Neural cell (in vitro differentiated cells): ENCODE measurements around the gene NR2E1.

Experiments
- EP300 ChIP-seq: fragments of 450-650 bp; conservative IDR thresholded peaks from 2 replicates; pipeline ENCODE4 v1.6.1; 2014; ENCODE audit warnings: antibody characterized with exemption, mild to moderate bottlenecking, moderate library complexity; ENCODE audit not compliant: poor library complexity, severe bottlenecking
- EZH2 ChIP-seq: fragments of 200-600, 300-800 bp; shearing (Covaris generic), sonication (generic); IDR thresholded peaks from 2 replicates; pipeline ENCODE4 v1.6.1; 2014; ENCODE audit warnings: antibody characterized with exemption, low read length, borderline replicate concordance, mild to moderate bottlenecking; ENCODE audit not compliant: insufficient read depth, poor library complexity, severe bottlenecking
- POLR2AphosphoS5 ChIP-seq: IDR thresholded peaks from 2 replicates; pipeline ENCODE4 v1.6.1; 2012
- RAD21 ChIP-seq: fragments of 450-650 bp; conservative IDR thresholded peaks from 2 replicates; pipeline ENCODE4 v1.6.1; 2014; ENCODE audit warnings: antibody characterized with exemption, mild to moderate bottlenecking, moderate library complexity
- TF ChIP-seq, protein P1 (sequence below): fragments of 450-650 bp; IDR thresholded peaks from 2 replicates; pipeline ENCODE4 v1.5.1; 2014; ENCODE audit warnings: antibody characterized with exemption, mild to moderate bottlenecking, moderate library complexity; ENCODE audit not compliant: poor library complexity, severe bottlenecking
- TF ChIP-seq, protein P2 (sequence below): IDR thresholded peaks from 2 replicates; pipeline ENCODE4 v1.6.1; 2012; ENCODE audit warnings: borderline replicate concordance

DNA sequence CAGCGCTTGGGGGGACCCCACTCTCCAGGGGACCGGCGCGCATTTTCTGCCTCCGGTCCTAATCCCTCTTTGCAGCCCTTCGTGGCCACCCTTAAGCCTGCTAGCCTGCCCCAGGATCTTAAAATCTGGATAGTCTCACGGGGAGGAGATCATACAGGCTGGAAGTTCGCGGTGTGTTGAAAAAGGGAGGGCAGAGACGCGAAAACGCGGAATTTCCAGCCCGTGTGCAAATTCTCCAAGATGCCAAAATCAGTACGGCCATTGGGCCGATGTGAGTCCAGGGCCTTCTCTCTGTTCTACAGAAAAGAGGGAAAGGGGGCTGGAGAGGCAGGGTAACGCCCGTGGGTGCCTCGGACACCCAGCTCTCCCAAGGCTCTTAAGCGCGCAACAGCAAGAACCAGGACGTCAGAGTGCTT, 9.4 kb downstream of the NR2E1 start:
- TF ChIP-seq, protein P1, sequence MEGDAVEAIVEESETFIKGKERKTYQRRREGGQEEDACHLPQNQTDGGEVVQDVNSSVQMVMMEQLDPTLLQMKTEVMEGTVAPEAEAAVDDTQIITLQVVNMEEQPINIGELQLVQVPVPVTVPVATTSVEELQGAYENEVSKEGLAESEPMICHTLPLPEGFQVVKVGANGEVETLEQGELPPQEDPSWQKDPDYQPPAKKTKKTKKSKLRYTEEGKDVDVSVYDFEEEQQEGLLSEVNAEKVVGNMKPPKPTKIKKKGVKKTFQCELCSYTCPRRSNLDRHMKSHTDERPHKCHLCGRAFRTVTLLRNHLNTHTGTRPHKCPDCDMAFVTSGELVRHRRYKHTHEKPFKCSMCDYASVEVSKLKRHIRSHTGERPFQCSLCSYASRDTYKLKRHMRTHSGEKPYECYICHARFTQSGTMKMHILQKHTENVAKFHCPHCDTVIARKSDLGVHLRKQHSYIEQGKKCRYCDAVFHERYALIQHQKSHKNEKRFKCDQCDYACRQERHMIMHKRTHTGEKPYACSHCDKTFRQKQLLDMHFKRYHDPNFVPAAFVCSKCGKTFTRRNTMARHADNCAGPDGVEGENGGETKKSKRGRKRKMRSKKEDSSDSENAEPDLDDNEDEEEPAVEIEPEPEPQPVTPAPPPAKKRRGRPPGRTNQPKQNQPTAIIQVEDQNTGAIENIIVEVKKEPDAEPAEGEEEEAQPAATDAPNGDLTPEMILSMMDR: no peak
- TF ChIP-seq EZH2 (no peak), POLR2AphosphoS5 (no peak), EP300 (no peak), RAD21 (no peak)
- TF ChIP-seq, protein P2, sequence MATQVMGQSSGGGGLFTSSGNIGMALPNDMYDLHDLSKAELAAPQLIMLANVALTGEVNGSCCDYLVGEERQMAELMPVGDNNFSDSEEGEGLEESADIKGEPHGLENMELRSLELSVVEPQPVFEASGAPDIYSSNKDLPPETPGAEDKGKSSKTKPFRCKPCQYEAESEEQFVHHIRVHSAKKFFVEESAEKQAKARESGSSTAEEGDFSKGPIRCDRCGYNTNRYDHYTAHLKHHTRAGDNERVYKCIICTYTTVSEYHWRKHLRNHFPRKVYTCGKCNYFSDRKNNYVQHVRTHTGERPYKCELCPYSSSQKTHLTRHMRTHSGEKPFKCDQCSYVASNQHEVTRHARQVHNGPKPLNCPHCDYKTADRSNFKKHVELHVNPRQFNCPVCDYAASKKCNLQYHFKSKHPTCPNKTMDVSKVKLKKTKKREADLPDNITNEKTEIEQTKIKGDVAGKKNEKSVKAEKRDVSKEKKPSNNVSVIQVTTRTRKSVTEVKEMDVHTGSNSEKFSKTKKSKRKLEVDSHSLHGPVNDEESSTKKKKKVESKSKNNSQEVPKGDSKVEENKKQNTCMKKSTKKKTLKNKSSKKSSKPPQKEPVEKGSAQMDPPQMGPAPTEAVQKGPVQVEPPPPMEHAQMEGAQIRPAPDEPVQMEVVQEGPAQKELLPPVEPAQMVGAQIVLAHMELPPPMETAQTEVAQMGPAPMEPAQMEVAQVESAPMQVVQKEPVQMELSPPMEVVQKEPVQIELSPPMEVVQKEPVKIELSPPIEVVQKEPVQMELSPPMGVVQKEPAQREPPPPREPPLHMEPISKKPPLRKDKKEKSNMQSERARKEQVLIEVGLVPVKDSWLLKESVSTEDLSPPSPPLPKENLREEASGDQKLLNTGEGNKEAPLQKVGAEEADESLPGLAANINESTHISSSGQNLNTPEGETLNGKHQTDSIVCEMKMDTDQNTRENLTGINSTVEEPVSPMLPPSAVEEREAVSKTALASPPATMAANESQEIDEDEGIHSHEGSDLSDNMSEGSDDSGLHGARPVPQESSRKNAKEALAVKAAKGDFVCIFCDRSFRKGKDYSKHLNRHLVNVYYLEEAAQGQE: no peak
